ENCODE measurements around the gene PRKD3. TPM values are rescaled to one million over a fixed set of nuclear protein-coding genes. Genes with fewer than 3 reads are reported as not detected.

Gene PRKD3
- total and polyA plus RNA-seq, 10 of the 15 experiments (the other 5 are each of a cell fraction or from before 2014, with no cell fraction given): 3.3 to 14.9 (median 7.9) TPM

- TF ChIP-seq, protein P1, sequence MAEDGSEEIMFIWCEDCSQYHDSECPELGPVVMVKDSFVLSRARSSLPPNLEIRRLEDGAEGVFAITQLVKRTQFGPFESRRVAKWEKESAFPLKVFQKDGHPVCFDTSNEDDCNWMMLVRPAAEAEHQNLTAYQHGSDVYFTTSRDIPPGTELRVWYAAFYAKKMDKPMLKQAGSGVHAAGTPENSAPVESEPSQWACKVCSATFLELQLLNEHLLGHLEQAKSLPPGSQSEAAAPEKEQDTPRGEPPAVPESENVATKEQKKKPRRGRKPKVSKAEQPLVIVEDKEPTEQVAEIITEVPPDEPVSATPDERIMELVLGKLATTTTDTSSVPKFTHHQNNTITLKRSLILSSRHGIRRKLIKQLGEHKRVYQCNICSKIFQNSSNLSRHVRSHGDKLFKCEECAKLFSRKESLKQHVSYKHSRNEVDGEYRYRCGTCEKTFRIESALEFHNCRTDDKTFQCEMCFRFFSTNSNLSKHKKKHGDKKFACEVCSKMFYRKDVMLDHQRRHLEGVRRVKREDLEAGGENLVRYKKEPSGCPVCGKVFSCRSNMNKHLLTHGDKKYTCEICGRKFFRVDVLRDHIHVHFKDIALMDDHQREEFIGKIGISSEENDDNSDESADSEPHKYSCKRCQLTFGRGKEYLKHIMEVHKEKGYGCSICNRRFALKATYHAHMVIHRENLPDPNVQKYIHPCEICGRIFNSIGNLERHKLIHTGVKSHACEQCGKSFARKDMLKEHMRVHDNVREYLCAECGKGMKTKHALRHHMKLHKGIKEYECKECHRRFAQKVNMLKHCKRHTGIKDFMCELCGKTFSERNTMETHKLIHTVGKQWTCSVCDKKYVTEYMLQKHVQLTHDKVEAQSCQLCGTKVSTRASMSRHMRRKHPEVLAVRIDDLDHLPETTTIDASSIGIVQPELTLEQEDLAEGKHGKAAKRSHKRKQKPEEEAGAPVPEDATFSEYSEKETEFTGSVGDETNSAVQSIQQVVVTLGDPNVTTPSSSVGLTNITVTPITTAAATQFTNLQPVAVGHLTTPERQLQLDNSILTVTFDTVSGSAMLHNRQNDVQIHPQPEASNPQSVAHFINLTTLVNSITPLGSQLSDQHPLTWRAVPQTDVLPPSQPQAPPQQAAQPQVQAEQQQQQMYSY (CRISPR knock-in tag; IDR thresholded peaks at IDR 0.05): no peak
- TF ChIP-seq TCF3 (IDR thresholded peaks at IDR 0.05; ENCODE audit: borderline replicate concordance, insufficient read depth, low read depth, low read length): no peak
- TF ChIP-seq, protein P2, sequence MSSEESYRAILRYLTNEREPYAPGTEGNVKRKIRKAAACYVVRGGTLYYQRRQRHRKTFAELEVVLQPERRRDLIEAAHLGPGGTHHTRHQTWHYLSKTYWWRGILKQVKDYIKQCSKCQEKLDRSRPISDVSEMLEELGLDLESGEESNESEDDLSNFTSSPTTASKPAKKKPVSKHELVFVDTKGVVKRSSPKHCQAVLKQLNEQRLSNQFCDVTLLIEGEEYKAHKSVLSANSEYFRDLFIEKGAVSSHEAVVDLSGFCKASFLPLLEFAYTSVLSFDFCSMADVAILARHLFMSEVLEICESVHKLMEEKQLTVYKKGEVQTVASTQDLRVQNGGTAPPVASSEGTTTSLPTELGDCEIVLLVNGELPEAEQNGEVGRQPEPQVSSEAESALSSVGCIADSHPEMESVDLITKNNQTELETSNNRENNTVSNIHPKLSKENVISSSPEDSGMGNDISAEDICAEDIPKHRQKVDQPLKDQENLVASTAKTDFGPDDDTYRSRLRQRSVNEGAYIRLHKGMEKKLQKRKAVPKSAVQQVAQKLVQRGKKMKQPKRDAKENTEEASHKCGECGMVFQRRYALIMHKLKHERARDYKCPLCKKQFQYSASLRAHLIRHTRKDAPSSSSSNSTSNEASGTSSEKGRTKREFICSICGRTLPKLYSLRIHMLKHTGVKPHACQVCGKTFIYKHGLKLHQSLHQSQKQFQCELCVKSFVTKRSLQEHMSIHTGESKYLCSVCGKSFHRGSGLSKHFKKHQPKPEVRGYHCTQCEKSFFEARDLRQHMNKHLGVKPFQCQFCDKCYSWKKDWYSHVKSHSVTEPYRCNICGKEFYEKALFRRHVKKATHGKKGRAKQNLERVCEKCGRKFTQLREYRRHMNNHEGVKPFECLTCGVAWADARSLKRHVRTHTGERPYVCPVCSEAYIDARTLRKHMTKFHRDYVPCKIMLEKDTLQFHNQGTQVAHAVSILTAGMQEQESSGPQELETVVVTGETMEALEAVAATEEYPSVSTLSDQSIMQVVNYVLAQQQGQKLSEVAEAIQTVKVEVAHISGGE (CRISPR knock-in tag; IDR thresholded peaks at IDR 0.05): no peak
- TF ChIP-seq ZNF207 (IDR thresholded peaks at IDR 0.05; ENCODE audit: borderline replicate concordance): no peak
- no peak for TF ChIP-seq STAT3 (IDR thresholded peaks at IDR 0.05; ENCODE audit: low read depth, low read length)
- TF ChIP-seq ASH2L (IDR thresholded peaks at IDR 0.05; ENCODE audit: borderline replicate concordance, low read depth): no peak
- TF ChIP-seq MLLT1 (IDR thresholded peaks at IDR 0.05): no peak
Measured at GRCh38 chr2:37302701-37303252, 21.9 kb downstream of the PRKD3 start (continued).
